HG03060 (cell line): ENCODE measurements around the gene CTPS1.

Experiments
- ATAC-seq: cut with Tn5 transposase; IDR thresholded peaks from one replicate; pipeline ENCODE4 v1.9.1; 2021; ENCODE audit warnings: low read depth, moderate number of reproducible peaks; ENCODE audit not compliant: unreplicated experiment

Gene CTPS1

DNA sequence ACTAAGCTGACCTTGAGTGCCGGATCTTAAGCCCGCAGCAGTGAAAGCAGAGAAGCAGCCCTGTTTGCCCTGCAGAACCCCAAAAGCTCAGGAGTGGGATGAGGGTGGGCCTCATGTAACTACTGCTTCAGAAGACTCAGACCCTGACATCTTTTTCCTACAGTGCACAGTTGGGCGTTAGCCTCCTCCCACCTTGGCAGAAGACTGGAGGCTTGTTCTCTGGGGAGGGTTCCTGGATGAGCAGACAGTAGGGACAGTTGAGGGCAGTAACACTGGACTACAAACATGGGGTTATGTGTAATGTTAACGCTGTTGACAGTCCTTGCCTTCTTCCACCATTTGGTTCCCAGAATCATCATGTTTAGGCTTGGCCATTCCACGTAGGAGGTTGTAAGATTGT is 9.6 kb downstream of the CTPS1 start:
- no peak for ATAC-seq

DNA sequence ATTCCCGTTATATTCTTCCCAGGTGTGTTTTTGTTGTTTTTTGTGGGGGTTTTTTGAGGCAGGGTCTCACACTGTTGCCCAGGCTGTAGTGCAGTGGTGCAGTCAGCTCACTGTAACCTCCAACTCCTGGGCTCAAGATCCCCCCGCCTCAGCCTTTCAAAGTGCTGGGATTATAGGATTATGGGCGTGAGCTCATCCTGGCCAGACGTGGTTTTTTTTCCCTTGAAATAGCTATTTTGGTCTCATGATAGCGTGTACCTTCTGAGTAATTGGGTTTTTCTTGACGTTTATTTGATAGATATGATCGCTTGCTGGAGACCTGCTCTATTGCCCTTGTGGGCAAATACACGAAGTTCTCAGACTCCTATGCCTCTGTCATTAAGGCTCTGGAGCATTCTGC is 17.6 kb downstream of the CTPS1 start:
- no peak for ATAC-seq

DNA sequence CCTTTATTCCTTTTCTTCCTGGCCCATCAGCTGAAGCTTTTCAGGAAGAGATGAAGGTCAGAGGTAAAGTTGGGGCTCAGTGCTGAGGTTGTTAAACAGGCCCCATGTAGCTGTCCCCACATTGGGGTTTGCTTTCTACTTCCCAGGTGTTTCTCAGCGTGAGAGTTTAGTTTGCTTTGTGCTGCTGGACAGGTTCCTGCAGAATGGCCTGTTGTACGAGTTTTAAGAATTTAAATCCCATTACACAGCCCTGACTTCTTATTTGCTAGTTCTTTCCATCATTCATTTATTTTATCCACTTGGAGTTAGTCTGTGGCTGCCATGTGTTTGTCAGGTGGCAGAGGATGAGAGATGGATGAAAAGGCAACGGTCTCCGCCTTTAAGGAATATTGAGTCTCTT is 19.2 kb downstream of the CTPS1 start:
- no peak for ATAC-seq

DNA sequence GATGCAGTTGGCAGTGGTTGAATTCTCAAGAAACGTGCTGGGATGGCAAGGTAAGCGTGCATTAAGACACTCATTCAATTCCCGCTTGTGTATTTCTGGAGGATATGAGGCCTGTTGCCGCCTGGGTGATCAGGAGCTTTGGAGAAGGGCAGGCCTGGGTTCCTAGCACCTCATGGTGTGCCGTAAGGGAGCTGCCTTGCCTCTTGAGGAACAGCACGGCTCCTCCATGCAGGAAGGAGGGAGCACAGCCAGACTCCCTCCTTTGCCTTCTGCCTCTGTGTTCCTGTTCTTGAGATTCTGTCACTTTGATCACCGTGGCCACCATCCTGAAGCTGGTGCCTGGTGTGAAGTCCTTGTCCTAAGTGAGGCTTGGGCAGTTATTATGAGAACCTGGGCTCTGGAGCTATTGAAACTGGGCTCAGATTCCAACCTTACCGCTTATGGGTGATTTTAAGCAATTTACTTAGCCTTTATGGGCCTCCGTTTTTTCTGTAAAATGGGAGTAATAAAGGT is 23.7 kb downstream of the CTPS1 start:
- ATAC-seq, result no peak

DNA sequence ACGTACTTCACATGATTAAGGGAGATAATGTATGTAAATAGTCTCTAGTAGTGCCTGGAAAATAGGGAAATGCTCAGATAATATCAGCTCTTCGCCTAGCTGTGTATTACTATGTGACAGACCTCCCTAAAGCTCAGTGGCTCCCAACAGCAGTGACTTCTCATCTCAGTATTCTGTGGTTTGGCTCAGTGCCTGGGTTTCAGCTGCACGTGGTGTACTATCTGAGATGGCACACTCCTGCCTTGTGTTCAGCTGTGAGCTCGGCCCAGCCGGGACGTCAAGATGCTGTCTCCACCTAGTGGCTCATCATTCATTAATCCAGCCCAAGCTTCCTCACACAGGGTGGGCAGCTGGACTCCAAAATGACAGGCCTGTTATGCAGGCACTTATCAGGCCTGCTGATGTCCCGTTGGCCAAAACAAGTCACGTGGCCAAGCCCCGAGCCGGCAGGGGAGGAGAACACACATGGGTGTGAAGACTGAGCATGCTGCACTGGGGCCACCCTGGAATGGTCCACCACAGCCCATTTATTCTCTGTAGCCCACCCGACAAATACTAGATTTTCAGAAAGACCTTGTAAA is 24.2 kb downstream of the CTPS1 start:
- peak; percentile 93 for ATAC-seq

DNA sequence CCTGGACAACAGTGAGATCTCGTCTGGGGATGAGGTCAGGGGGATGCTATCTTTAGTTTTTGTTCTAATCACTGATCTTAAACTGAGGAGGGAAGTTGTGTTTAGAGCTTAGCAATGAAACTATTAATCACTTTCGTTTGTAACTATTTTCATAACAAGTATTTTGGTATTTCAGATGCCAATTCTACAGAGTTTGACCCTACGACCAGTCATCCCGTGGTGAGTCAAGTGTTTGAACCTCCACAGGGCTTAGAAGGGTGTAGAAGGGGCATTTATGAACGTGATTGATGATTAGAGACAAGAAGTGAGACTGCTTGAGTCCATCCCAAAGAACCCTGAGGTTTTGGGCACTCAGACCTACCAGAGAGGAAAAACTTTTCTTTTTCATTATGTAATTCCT is 26.4 kb downstream of the CTPS1 start:
- ATAC-seq, result no peak

DNA sequence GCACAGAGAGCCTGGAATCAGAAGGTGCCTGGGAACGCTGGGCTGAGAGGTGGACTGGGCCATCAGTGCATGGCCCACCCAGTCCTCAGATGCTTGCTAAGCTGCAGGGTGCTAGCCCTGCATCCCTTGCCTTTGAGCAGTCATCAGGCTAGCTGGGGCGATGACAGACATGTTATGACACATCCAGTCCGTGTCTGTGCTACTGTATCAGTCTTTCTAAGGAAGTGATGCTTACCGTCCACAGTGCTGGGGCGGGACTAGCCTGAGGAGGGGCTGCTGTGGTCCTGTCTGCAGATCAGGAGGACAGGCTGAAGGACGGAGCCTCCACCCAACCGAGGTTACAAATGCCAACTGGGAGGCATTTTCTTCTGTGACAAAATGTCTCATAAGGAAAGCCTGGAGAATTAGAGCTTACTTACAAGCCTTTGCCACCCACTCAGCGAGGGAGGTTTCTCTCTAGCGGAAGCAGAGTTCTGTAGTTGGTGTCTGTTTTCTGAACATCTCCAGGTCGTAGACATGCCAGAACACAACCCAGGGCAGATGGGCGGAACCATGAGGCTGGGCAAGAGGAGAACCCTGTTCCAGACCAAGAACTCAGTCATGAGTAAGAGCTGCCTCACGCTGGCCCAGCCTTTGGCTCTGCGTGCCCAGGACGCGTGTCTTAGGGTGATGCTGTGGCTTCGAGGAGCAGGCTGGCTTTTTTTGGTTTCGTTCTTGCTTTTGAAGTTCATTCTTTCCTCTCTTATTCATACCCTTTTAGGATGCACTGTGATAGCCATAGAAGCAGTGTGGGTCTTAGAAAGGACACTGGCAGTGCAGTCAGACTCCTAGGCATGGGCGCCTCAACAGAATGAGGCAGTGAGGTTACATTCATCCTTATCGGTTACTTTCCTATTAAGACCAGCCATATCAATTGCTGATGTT is 27.7 kb downstream of the CTPS1 start:
- no peak for ATAC-seq

DNA sequence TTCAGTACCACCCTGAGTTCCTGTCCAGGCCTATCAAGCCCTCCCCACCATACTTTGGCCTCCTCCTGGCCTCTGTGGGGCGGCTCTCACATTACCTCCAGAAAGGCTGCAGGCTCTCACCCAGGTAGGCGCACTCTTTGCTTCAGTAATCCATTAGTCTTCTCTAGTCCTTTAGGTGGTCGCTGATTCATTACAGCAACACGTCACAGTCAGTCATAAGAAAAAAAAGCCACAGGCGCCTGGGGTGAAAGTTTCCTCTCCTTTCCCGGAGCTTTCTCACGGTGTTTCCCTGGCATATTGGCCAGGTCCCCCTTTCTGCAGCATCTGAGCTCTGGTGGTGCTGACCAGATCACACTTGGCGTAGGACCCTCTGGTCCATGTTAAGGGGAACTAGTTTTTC is 30.0 kb downstream of the CTPS1 start:
- no peak for ATAC-seq

DNA sequence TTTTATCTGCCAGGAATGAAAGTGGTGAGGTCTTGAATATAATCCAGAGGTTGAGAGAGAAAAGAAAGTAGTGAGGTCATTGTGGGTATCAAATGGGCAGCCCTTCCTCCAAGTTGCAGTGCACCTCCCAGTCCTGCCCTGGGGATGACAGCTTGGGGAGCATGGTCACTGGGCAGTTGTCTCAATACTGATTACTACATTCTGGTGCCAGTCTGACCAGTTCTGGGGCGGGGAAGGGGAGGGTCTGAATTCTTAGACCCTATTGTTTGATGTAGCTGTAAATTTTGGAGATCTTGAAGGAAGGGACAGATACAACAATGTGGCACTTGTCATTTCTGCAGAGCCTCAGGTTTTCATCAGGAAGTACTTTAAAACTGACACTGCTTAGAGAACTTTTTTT is 30.8 kb downstream of the CTPS1 start:
- no peak for ATAC-seq

DNA sequence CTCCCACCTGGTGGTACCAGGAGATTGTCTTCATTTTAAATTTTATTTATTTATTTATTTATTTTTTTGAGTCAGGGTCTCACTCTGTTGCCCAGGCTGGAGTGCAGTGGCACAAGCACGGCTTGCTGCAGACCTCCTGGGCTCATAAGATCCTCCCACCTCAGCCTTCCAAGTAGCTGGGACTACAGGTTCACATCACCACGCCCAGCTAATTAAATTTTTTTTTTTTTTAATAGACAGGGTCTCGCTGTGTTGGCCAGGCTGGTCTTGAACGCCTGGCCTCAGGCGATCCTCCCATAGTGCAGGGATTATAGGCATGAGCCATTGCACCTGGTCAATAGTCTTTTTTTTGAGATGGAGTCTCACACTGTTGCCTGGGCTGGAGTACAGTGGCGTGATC is 33.5 kb downstream of the CTPS1 start:
- no peak for ATAC-seq

DNA sequence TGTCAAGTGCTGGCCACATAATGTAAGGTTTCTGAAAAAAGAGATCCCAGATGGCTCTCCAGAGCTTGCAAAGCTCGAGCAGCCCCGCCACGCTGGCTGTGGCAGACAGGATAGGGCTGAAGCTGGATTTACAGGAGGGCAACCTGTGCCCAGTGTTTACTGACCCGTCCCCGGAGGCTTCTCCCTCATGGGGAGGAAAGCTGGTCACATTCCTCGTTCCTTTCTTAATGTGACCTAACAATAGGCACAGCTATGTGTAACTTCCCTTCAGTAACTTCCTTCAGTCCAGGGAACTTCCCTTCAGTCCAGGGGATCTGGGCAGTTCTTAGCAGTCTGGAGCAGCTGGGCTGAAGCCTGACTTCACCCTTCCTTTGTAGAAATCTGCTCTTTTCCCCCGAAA is 34.3 kb downstream of the CTPS1 start:
- no peak for ATAC-seq

DNA sequence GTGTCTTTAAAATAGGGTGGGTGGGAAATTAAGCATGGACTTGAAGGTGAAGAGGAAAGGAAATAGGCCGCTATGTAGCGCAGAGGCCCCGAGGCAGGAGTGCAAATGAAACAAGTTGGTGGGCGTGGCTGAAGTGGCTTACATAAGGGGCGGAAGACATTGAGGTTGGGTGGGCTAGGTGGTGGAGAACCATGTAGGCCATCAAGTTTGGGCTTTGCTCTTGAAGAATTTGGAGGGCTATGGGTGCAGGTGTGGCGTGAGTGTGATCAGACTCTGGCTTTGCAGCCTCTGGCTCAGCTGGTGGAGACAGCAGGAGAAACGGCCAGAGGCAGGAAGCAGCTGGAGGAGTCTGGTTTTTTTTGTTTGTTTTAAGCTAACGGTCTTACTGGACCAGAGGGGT is 35.4 kb downstream of the CTPS1 start:
- no peak for ATAC-seq

DNA sequence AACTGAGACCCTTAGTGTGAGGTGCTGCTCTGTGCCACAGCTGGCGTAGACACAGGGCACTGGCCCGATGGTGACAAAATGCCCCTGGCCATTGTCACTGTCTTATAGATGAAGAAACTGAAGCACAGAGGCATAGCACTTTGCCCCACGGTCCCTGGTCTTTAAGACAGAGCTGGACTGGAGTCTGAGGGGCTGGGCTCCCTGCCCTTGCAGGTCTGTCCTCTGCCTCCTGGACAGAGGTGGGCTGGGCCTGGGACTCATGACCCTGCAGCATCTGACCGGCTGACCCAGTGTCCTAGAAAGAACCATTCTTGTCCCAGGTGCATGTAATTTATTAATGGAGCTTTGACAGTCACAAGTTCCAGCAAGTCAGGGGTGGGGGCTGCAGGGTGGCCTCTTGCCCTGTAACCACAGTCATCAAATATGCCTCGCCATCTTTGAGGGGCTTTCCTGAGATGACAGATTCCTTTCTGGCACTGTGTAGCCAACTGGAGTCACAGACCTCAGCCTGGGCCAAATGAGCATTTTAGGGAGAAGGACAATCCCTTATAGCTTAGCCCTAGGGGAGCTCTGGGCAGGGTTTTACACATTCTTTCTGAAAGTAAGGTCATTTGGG is 35.9 kb downstream of the CTPS1 start:
- no peak for ATAC-seq

DNA sequence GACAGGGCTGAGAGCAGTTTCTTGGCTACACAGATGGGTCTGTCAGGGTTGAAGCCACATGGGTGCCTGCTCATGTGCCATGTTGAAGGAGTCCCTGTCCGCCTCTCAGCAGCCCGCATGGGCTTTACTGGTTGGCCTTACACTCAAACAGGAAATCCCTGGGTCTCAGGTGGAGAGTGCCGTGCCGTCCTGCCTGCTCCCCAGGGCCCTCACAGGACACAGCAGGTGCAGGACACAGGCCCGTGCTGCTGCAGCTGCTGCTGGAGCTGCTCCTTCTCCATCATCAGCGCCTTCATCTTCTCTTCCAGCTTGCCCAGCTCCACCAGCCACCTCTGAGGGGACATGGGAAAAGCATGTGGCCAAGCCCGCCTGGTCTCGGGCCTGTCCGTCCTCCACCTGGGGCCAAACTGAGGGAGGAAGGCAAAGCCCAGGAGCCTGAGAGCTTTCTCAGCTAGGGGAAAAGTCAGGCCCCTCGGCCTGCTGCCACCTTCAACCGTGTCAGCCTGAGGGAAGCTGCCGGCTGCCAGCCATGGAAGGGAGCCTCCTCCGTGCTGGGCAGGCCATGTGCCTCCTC is 36.5 kb downstream of the CTPS1 start:
- ATAC-seq, result no peak

DNA sequence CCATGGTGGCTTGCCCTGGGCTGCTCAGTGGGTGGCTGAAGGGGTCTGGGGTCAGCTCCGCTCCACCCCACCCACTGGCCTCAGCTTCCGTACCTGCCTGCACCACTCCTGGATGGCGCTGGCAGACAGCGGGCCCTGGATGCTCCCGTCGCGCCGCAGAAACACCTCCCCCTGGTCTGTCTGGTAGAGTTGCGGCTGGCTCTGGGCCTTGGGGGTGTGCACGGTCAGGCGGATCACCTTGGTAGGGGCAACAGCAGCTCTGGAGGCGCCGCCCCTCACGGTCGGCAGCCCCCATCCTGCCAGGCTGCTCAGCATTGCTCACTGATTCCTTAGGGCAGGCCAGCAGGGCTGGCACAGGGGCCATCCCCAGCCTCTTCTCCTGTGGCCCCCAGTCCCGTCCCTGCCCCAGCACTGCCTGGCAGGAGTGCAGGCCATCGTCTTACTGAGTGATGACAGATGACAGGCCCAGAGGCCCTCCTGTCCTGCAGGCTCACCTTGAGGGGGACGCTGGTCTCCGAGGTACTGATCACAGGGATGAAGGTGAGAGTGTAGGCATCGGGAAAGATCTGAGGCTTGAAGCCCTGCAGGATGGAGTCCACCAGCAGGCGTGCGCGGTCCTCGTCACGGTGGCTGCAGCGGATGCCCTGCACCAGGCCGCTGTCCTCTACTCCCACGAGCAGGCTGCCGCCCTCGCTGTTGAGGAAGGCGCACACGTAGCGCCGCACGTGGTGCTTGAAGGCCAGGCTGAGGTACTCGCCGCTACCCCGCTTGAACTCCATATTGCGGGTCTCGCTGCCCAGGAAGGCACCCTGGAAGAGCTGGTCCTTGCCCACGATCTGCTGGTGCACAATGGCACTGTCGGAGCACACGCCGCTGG is 37.9 kb downstream of the CTPS1 start:
- no peak for ATAC-seq

DNA sequence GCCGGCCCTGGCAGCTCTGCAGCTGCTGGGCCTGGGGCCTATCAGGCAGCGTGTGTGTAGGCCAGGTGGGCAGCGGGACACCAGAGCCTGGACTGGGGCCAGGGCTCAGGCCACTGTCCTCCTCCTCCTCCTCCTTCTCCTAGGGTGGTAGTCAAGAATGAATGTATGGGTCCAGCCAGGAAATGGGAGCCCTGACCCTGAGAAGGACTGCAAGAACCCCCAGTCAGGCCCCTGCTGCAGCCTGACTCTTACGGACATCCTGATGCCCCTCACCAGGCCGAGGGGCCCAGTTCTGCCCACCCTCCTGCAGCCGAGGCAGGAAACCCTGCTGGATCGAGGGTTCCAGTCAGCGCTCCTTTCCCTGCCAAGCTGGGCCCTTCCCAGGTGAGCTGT is 38.5 kb downstream of the CTPS1 start:
- no peak for ATAC-seq

DNA sequence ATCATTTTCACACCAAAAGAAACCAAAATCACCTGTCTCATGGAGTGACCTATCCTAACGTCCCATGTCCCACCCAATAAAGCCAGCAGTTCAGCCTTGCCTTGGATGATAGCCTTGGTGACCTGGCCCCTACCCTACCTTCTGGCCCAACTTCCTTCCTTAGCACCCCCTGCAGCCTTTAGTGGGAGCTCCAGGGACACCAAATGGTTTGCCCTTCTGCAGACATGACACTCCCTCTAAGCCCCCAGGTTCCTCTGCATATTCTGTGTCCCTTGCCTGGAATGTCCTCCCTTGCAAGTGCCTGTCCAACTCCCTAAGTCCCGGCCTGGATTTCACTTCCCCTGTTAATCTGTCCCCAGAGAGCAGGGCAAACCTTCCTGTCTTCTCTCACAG is 39.9 kb downstream of the CTPS1 start:
- no peak for ATAC-seq

DNA sequence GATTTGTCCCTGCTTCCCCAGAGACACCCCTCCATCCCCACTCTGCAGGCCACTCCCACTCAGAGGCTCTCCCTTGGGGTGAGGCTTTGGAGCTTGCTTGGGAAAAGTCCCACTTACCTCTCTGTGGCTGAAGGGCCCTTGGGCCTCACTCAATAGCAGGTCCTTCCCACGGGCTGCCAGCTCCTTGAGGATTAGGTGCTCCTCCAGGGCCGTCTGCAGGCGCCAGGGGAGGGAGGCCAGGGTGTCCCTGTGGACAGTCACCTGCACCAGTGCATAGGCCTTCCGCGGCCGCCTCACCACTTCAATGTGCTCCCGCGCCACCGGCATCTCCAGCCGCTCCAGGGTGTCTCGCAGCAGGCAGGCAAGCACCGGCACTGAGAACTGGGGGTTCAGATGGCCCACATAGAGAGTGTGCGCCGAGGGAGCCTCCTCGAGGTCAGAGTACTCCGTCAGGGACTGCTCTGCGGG is 40.6 kb downstream of the CTPS1 start:
- no peak for ATAC-seq

DNA sequence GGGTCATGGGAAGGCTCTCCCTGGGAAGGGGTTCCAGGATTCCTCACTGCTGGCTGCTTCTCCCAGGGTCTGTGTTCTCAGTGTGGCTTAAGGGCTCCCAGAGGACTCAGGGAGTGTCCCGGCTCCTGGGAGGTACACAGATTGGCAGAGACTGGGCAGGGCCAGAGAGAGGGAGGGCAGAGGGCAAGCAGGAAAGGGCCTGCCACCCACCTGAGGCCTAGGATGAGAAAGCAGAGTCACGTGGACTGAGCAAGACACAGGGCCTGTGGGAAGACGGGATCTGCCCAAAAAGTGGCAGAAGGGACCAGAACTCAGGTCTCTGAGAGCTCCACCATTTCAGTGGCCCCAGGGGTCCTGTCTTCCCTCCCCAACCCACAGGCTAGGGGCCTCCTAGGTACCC is 41.2 kb downstream of the CTPS1 start:
- no peak for ATAC-seq
